NCI-H82 (cell line): ENCODE data around the gene ATP6AP1.

Experiments
- DNase-seq: peaks from one replicate; lab custom pipeline; 2025; lab: John Stamatoyannopoulos, UW

Gene ATP6AP1

DNA sequence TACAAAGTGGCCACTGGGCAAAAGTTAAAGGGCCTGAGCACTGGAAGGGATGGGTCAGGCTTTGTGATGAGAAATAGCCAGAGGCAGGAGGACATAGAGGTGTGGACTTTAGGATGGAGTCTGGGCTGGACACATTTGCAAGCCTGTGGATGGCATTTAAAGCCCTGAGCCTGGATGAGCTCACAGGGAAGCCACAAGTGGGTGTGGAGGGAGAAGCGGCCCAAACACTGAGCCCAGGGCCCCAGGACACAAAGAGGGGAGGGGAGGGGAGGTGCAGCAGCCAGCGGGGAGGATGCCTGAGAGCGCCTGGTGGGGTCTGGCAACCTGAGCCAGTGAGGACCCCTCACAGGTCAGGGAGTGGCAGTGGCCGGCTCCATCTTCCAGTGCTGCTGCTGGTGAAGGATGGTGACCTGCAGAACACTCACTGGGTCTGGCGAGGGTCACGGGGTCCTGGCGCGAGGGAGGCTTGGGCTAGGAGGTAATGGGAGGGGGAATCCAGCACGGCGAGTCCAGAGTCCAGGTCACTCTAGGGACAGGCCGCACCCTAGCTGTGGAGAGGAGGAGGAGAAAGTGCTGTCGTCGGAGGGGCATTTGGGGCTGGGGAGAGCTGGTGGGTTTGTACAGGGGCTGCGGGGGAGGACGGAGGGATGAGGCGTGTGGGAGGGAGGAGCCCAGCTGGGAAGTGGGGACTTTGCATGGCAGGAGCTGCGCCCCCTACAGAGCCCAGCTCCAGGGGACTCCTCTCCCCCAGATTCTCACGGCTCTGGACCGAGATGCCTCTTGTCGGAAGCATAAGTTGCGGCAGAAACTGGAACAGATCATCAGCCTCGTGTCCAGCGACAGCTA is 43.6 kb downstream of the ATP6AP1 start:
- DNase-seq, result no peak

DNA sequence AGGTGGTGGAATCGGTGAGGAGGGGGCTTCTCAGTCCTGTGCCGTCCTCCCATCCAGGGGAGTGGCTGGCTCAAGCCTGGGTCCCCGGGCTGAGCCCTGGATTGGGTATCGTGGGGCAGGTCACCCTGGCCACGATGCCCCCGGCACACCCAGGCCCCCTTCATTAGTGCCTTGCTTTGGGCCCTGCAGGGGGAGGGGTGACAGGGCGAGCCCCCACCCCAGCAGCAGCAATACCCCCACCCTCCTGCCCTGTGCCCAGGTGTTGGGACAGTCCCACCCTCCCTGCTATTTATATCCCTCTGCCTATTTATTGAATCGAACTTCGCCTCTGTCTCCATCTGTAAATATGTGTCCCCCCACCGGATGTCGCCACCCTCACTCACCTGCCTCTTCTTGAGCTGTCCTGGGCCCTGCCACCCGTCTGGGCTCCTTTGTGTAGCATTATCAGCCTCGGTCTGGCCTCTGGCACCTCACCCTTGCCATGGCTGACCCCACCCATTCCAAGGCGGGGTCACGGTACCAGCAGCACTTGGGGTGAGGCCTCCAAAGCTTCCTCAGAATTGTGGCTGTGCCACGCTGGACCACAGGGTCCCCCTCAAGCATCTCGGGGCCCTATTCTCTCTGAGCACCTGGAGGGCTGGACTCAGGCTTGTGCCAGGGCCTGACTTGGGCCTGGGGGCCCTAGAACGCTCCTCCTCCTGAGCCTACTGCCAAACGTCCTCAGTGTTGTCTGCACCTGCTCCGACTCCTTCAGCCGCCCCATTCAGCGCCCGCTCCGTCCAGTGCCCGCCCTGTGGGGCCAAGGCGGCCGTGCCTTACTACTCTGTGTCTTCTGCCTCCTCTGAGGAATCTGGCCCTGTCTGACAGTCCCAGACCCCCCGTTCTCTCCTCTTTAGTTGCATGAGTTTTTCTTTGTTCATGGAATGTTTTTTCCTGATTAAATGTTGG is 44.5 kb downstream of the ATP6AP1 start:
- DNase-seq, result no peak

GRCh38 chrX:154473683-154474082 is 45.2 kb downstream of the ATP6AP1 start:
- DNase-seq, result no peak

DNA sequence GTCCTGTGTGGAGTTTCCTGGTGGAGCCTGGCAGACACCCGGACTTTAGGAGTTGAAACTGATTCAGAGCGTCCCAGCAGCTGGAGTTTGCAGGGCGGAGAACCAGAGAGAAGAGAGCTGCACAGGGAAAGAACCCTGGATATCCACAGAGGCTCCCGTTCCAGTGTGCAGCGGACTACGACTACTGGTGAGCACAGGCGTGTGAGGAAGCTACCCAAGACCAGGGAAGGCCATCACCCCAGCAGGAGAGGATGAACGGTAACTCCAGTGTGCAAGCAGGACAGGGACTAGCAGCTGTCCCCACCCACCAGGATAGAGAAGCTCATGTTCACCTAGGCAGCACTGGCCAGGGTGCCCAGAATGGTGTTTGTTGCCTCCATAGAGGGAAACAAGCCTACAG is 48.3 kb downstream of the ATP6AP1 start:
- no peak for DNase-seq

GRCh38 chrX:154477891-154478477 is 49.5 kb downstream of the ATP6AP1 start:
- DNase-seq, result peak; percentile 46

GRCh38 chrX:154478728-154479622 is 50.5 kb downstream of the ATP6AP1 start, which contains the start of gene LAGE3:
LAGE3 (minus strand) TSS chrX:154479281; CDS start chrX:154478915, 366 bp downstream.
- peak; percentile 90 for DNase-seq

GRCh38 chrX:154481195-154481594 is 52.7 kb downstream of the ATP6AP1 start:
- DNase-seq, result no peak

- no peak for DNase-seq
Observed at GRCh38 chrX:154481911-154482601, 53.6 kb downstream of the ATP6AP1 start.

- DNase-seq, result no peak
Observed at GRCh38 chrX:154482786-154483185, 54.3 kb downstream of the ATP6AP1 start.

- DNase-seq, result no peak
Observed at GRCh38 chrX:154483325-154483724, 54.8 kb downstream of the ATP6AP1 start.

DNA sequence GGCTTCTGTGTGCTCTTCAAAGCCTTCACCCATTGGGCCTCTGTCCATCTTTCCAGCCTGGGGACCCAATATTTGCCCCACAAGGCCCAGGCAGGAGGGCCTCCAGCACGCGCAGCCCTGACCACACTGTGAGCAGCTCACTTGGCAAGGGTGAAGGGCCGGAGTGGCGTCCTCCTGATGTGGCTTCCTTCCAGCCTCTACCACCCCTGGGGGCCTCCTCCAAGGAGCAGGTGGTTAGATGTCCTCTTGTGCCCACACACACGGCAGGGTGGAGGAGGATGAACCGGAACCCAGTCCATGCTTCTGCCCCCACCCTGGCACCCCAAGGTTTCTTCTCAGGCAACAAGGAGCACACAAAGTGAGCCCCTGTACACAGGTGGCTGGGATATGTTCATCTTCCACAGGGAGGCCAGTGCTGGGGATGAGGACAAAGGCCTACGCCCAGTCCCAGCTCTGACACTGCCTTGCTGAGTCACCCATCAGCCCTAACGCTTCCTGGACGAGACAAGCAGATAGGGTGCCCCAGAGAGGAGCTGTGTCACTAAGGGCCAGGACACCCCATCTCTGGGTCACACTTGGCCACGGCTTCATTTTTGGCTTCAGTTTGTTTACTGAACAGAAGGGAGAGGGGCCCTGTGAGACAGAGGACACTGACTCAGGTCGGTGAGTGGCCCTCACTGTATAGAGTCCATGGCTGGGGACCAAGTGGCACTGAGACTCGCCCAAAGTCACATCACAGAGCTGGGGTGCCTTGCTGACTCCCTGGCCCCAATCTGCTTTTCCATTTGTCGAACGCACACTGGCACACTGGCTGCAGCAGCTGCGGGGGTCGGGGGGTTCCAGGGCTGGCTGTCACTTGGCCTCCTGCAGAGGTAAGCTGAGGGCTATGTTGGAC is 56.0 kb downstream of the ATP6AP1 start:
- DNase-seq, result no peak

DNA sequence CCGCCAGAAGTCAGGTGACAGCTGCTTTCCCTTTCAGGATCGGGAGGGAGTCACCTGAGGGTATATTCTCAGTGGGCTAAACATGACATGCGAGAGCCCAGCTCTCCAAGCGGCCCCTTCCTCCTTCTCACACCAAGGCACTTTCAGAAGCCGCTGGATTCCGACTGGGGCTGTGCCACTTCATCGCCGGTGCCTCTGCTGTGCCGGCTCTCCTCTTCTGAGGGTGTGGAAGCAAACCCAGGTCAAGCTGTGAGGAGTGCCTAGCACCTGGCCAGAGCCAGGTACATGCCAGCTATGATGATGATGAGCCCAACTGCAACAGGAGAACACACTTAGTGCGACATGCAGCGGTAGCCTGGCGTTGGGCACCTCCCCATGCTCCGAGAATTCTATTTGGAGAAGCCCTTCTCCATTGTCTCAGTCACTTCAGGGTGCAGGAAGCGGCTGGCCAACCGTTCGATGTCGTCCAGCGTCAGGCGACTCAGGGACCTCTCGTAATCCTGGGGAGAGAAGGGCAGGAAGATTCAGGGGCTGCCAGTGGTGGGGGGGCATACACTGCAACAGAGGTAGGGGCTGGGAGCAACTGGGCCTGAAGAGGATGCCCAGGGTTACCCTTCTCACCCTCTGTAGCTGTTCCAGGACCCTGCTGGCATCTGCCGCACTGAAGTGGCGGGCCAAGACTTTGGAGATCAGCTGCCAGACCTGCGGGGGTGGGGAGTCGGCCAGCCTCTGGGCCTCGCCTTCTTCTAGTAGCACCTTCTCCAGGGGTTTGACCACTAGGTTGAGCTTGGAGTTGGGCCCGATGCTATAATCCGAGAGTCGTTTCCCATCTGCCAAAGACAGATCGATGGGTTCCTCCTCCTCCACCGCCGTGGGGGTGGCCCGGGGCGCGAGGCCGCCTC is 56.9 kb downstream of the ATP6AP1 start:
- peak; percentile 39 for DNase-seq

DNA sequence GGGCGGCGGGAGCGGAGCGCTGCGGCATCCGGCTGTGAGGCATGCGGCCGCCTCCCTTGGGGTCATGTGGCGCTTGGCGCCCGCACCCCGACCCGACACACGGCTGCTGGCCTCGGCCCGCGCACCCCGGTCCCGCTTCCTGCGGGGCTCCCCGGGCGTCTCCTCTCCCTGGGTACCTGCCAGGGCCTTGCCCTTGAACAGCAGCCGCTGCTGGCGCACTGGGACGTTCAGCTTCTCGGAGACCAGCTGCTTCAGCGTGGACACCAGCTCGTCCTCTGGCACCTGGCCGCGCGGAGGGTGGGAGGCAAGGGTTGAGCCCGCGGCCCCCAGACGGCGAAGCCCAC is 57.5 kb downstream of the ATP6AP1 start:
- no peak for DNase-seq
